SK-N-DZ (cell line): ENCODE results near the gene DVL3.
A peak's percentile ranks its signal among the peaks of the same experiment; 100 is the strongest.

Experiments used
- DNase-seq: peaks from one replicate; pipeline ENCODE4 v3.0.0-alpha.2; 2015; ENCODE audit warnings: low spot score

DVL3 gene

GRCh38 chr3:184211297-184211696 is 56.1 kb downstream of the DVL3 start:
- peak; percentile 99 for DNase-seq

DNA sequence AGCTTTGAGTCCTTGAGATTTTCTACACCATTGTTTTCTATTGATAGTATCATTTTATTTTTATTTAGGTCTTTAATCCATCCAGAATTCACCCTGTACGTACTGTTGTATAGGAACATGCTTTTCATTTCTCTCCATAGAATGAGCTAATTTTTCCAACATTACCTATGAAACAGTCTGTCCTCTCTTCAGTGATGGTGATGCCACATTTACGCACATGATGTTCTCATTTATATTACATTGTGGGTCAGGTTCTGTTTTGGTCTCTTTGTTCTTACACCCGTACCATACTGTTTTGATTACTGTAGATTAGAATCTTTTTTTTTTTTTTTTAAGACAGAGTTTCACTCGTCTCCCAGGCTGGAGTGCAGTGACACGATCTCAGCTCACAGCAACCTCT is 56.5 kb downstream of the DVL3 start:
- DNase-seq: peak; percentile 91

DNA sequence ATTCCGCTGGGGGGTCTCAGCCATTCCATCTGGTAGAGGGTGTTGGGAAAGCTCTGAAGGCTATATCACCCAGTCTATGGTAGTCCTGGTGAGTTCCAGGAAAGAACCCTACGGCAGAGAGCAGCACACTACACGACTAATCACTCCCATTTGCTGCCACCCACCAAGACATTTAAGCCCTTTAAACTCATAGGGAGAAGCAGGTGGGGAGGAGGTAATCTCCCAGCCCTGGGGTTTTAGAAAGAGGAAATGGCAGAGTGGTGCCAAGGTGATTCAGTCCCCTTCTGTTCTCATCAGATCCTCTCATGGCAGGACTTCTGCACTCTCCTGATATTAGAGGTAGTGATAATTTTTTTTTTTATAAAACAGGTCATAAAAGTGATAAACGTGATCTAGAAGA is 63.6 kb downstream of the DVL3 start:
- DNase-seq: no peak

DNA sequence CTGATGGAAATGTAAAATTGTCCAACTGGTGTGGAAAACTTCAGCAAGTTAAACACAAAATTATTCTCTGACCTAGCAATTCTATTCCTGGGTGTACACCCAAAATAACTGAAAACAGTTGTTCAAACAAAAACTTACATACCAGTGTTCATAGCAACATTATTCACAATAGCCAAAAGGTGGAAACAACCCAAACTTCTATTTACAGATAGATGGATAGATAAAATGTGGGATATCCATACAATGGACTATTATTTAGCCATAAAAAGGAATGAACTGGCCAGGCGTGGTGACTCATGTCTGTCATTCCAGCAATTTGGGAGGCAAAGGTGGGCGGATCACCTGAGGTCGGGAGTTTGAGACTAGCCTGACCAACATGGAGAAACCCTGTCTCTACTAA is 67.3 kb downstream of the DVL3 start:
- DNase-seq: no peak
